ENCODE results near the gene UBL7. TPM values are rescaled to one million over a fixed set of nuclear protein-coding genes. Genes with fewer than 3 reads are reported as not detected.

Gene UBL7
- total and polyA plus RNA-seq, 2 of the 8 experiments (the other 6 are each of a cell fraction or from before 2014, with no cell fraction given), result 71.5 to 183 TPM

DNA sequence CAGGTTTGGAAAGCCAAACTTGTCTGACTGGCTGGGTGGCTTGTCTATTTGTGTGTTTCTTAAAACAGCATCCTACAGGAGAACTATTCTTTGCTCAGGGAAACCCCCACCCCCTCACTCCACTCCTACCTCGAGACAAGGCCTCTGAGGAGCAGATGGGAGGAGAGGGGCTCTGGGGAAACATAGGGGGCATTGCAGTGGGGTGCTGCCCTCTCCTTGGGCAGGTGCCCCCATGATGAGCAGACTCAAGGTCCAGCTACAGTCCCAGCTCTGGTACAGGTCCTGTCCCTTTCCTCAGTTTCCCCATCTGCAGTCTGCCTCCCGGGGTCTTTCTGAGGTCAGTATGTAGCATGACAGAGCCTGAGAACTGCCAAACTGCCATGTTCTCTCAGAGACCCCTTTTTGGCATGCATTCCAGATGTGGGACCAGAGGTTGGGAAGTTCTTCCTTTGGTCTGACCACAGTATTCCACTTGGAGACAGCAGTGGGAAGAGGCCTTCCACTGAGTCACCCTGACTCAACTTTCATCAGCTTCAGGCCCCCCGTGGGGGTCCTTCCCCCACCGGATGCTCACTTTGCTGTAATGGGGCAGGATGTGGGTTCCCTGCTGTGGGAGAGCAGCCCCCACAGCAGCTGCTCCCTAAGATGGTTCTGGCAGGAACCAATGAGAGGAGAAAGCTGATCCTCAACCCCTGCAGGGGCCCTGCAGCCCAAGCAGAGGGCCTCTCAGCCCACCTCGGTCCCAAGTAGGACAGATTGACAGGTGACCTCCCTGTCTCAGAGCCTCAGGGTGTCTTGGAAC lies 61.2 kb downstream of the UBL7 start:
- H3K9me3 ChIP-seq (ENCODE audit: insufficient read depth in 2 of 2, low read depth in 1 of 2, low read length in 1 of 2), result no peaks in the 10 kb centered on the region
- no peak overlapping the region; the same call in 1 of the 2 replicates for H2AK5ac ChIP-seq (ENCODE audit: low read depth, low read length)
- H2BK20ac ChIP-seq (ENCODE audit: low read length), result no peak overlapping the region
- H3K36me3 ChIP-seq (ENCODE audit: control insufficient read depth in 2 of 4, insufficient read depth in 4 of 4, low read length in 3 of 4), result no peaks in the 10 kb centered on the region
- H3K27ac ChIP-seq (ENCODE audit: low read depth, low read length), result no peak overlapping the region
- no peak overlapping the region for H4K5ac ChIP-seq (ENCODE audit: insufficient read length, low read depth, low read length)
- H3K4me1 ChIP-seq (replicated peaks in 1 of 4; ENCODE audit: control insufficient read depth in 3 of 4, insufficient read depth in 4 of 4, low read length in 3 of 4), result peaks cover 0 to 10% (median 7%) of the 10 kb centered on the region in 4 experiments; a peak in 4 of 7 replicates
- H3K14ac ChIP-seq (ENCODE audit: insufficient read length), result no peak overlapping the region
- H4K20me1 ChIP-seq (replicated peaks in 1 of 2; ENCODE audit: control insufficient read depth in 1 of 2, insufficient read depth in 2 of 2, low read length in 2 of 2), result no peaks in the 10 kb centered on the region
- no peak overlapping the region for H3K4ac ChIP-seq (replicated peaks; ENCODE audit: insufficient read length, low read depth, low read length)
- H3K18ac ChIP-seq (ENCODE audit: extremely low read depth, low read length), result no peak overlapping the region
- no peak overlapping the region for H4K91ac ChIP-seq (replicated peaks; ENCODE audit: insufficient read length, low read length)
- H2BK5ac ChIP-seq (ENCODE audit: low read depth, low read length), result no peak overlapping the region
- H2BK120ac ChIP-seq (replicated peaks; ENCODE audit: low read depth, low read length), result no peak overlapping the region
- peak overlapping the region; percentile 29; the same call in 1 of the 2 replicates for H4K8ac ChIP-seq (ENCODE audit: extremely low read depth, insufficient read depth, low read length)
- H2BK15ac ChIP-seq (ENCODE audit: low read length), result no peak overlapping the region
- no peak overlapping the region for H3K23ac ChIP-seq (ENCODE audit: insufficient read length)
- no peaks in the 10 kb centered on the region; the same call in 1 of the 2 replicates for H3K23me2 ChIP-seq (ENCODE audit: low read depth, low read length)
- CTCF ChIA-PET (ENCODE audit: partially characterized antibody), result interaction anchor here (0.7 to 2.9 kb wide), 8 partner anchors 9 to 718 kb away, joined by 3 to 19 read pairs (median 4); no protein-coding TSS in a partner anchor
- no peak overlapping the region for H3K4me2 ChIP-seq (ENCODE audit: insufficient read depth in 1 of 2, low read depth in 2 of 2, low read length in 2 of 2)
- FAIRE-seq, result no peak
- H3K79me2 ChIP-seq (ENCODE audit: control insufficient read depth in 1 of 2, insufficient read depth in 2 of 2, low read length in 2 of 2), result no peaks in the 10 kb centered on the region
- no peak for DNase-seq (ENCODE audit: low read depth in 1 of 2, low spot score in 2 of 2)
- no peak overlapping the region for H3K56ac ChIP-seq (replicated peaks; ENCODE audit: insufficient read length, low read depth, low read length)
- POLR2A ChIA-PET (ENCODE audit: partially characterized antibody), result interaction anchor here (1.3 to 2.3 kb wide), 2 partner anchors 10 to 15 kb away, joined by 3 to 5 read pairs; no protein-coding TSS in a partner anchor
- no peak overlapping the region for H2BK12ac ChIP-seq (ENCODE audit: low read depth, low read length)
- H3K4me3 ChIP-seq (ENCODE audit: extremely low read depth in 1 of 4, insufficient read depth in 2 of 4, low read depth in 3 of 4, low read length in 4 of 4), result no peak overlapping the region
- no peaks in the 10 kb centered on the region; a peak in 1 of 7 replicates for H3K27me3 ChIP-seq (replicated peaks in 1 of 4; ENCODE audit: control insufficient read depth in 3 of 4, extremely low read depth in 1 of 4, insufficient read depth in 3 of 4, low read length in 3 of 4)
- H3K9ac ChIP-seq (replicated peaks in 1 of 4; ENCODE audit: extremely low read depth in 1 of 4, low read depth in 3 of 4, low read length in 3 of 4), result no peak overlapping the region
- 83% methylated on average over 5 of the region's 5 CpGs; no CpG with 5 or more reads in 1 of the 2 experiments for WGBS, 2 experiments (ENCODE audit: extremely low coverage in 1 of 2, insufficient coverage in 1 of 2, insufficient read length in 1 of 2, insufficient replicate concordance in 2 of 2, low coverage in 1 of 2, low lambda C conversion rate in 2 of 2, missing lambda C conversion rate in 1 of 2)
- no peaks in the 10 kb centered on the region for H3K79me1 ChIP-seq (ENCODE audit: low read depth, low read length)
- no peak overlapping the region for H2AFZ ChIP-seq (ENCODE audit: low read length)
- TF ChIP-seq CBX5 (IDR thresholded peaks at IDR 0.05; ENCODE audit: low read depth, low read length), result no peak
- no peak for TF ChIP-seq KDM5A (IDR thresholded peaks at IDR 0.05; ENCODE audit: low read length)
- TF ChIP-seq NRF1 (IDR thresholded peaks at IDR 0.05; ENCODE audit: low read depth, low read length), result no peak
- TF ChIP-seq CHD2 (IDR thresholded peaks at IDR 0.05; ENCODE audit: low read length), result no peak
- TF ChIP-seq TAF1 (IDR thresholded peaks at IDR 0.05; ENCODE audit: low read depth, low read length), result no peak
- no peak for TF ChIP-seq RAD21 (IDR thresholded peaks at IDR 0.05 in 1 of 2, conservative IDR thresholded peaks at IDR 0.05 in 1 of 2; ENCODE audit: low read depth in 2 of 2, low read length in 2 of 2)
- no peak for TF ChIP-seq FOSL1 (IDR thresholded peaks at IDR 0.05; ENCODE audit: insufficient read depth, low read depth, low read length)
- no peak for TF ChIP-seq HDAC6 (IDR thresholded peaks at IDR 0.05; ENCODE audit: low read depth, low read length)
- TF ChIP-seq KDM1A (IDR thresholded peaks at IDR 0.05; ENCODE audit: borderline replicate concordance, low read length), result peak; percentile 82
- no peak for TF ChIP-seq SRF (IDR thresholded peaks at IDR 0.05; ENCODE audit: low read depth, low read length)
- 0 out of 4 replicates have a peak, but pooled peaks of 1 of the 2 experiments have one; percentile 26 for TF ChIP-seq HDAC2 (IDR thresholded peaks at IDR 0.05; ENCODE audit: borderline replicate concordance in 1 of 2, low read depth in 2 of 2, low read length in 2 of 2)
- no peak for TF ChIP-seq RXRA (IDR thresholded peaks at IDR 0.05; ENCODE audit: insufficient read depth, low read depth, low read length)

Data from H1 (cell line).